Activated CD8-positive, alpha-beta memory T cell treated with anti-CD3 and anti-CD28 coated beads, Interleukin-2, amount 10 ng/mL, durations not matched to agents 7 days and 5 days (primary cell): Measurements from ENCODE around the gene CEBPZOS. TPM values are rescaled to one million over a fixed set of nuclear protein-coding genes. Genes with fewer than 3 reads are reported as not detected.
"Not testable (repeated sequence)": the region's sequence is repeated elsewhere in the genome, so short reads cannot be mapped to it uniquely, and the experiment has no call there.

ENCODE experiments used
- ATAC-seq: fragments of 150-1000 bp; cut with Tn5 transposase; one replicate; pipeline ENCODE4 v1.10.0; 2021; ENCODE audit warnings: moderate library complexity
- CTCF ChIA-PET: fragments of 350-600 bp; sonication (Branson Sonifier 250); formaldehyde crosslinking; loops from one replicate; lab custom pipeline; 2021; ENCODE audit warnings: antibody characterized with exemption; lab: Charles Lee
- DNase-seq: peaks from one replicate; pipeline ENCODE4 v3.0.0-alpha.2; 2020
- H3K27ac Mint-ChIP-seq: one replicate; pipeline ENCODE4 v1.8.0; 2021; ENCODE audit warnings: mild to moderate bottlenecking, mixed read lengths
- H3K27me3 Mint-ChIP-seq: one replicate; pipeline ENCODE4 v1.8.0; 2021; ENCODE audit warnings: mixed read lengths
- H3K36me3 Mint-ChIP-seq: one replicate; pipeline ENCODE4 v1.8.0; 2021; ENCODE audit warnings: mild to moderate bottlenecking, mixed read lengths
- H3K4me1 Mint-ChIP-seq: one replicate; pipeline ENCODE4 v1.8.0; 2021; ENCODE audit warnings: mixed read lengths
- H3K4me3 Mint-ChIP-seq: one replicate; pipeline ENCODE4 v1.8.0; 2021; ENCODE audit warnings: mild to moderate bottlenecking, moderate library complexity, mixed read lengths
- H3K9me3 Mint-ChIP-seq: one replicate; pipeline ENCODE4 v1.8.0; 2022; ENCODE audit warnings: low read depth, mixed read lengths
- total RNA-seq, 2 experiments: library from RNA; stranded (reverse); gene quantifications; one replicate each; pipeline ENCODE4 v1.2.3, GENCODE V29; 2021

CEBPZOS gene
- total RNA-seq, 2 experiments from 2014 or later, result 35.6 to 37.9 TPM

GRCh38 chr2:37173741-37174140 is 22.6 kb upstream of the CEBPZOS start:
- peaks cover 5% of the 10 kb centered on the region for H3K27me3 Mint-ChIP-seq
- H3K27ac Mint-ChIP-seq, result no peak overlapping the region
- H3K36me3 Mint-ChIP-seq, result no peaks in the 10 kb centered on the region
- CTCF ChIA-PET, result interaction anchor here (0.7 kb wide), 1 partner anchor 718 kb away, joined by 4 read pairs; no protein-coding TSS in a partner anchor
- no peak overlapping the region for H3K4me3 Mint-ChIP-seq
- H3K4me1 Mint-ChIP-seq, result no peaks in the 10 kb centered on the region
- ATAC-seq, result no peak
- no peak for DNase-seq
- no peaks in the 10 kb centered on the region for H3K9me3 Mint-ChIP-seq

GRCh38 chr2:37180006-37180639 is 16.2 kb upstream of the CEBPZOS start:
- no peak for DNase-seq
- H3K36me3 Mint-ChIP-seq, result no peaks in the 10 kb centered on the region
- ATAC-seq, result no peak
- peaks cover 42% of the 10 kb centered on the region for H3K27me3 Mint-ChIP-seq
- H3K27ac Mint-ChIP-seq, result no peak overlapping the region
- peaks cover 8% of the 10 kb centered on the region for H3K4me1 Mint-ChIP-seq
- CTCF ChIA-PET, result interaction anchor here (1.2 kb wide), 1 partner anchor 652 kb away, joined by 3 read pairs; no protein-coding TSS in a partner anchor
- no peak overlapping the region for H3K4me3 Mint-ChIP-seq
- H3K9me3 Mint-ChIP-seq, result no peaks in the 10 kb centered on the region

DNA sequence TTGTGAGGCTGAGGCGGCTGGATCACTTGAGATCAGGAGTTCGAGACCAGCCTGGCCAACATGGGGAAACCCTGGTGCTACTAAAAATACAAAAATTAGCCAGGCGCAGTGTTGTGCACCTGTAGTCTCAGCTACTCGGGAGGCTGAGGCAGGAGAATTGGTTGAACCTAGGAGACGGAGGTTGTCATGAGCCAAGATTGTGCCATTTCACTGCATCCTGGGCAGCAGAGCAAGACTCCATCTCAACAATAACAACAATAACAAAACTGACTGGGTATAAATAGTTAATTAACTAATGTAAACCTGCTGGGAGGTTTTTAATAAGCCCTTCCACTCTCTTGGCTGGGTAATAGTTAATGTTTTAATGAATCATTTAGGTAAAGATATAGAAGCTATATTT is 15.7 kb upstream of the CEBPZOS start:
- Mint-ChIP-seq H3K27ac (no peak overlapping the region), H3K27me3 (peaks cover 42% of the 10 kb centered on the region), H3K4me1 (peaks cover 8% of the 10 kb centered on the region), H3K36me3 (no peaks in the 10 kb centered on the region), H3K4me3 (no peak overlapping the region), H3K9me3 (no peaks in the 10 kb centered on the region)
- DNase-seq (no peak), ATAC-seq (no peak)
- CTCF ChIA-PET, result no interaction called here

- peaks cover 49% of the 10 kb centered on the region for H3K27me3 Mint-ChIP-seq
- peaks cover 8% of the 10 kb centered on the region for H3K4me1 Mint-ChIP-seq
- no peaks in the 10 kb centered on the region for H3K36me3 Mint-ChIP-seq
- CTCF ChIA-PET, result interaction anchor here (0.5 to 0.8 kb wide), 3 partner anchors 8 to 214 kb away, joined by 3 to 5 read pairs (median 5); no protein-coding TSS in a partner anchor
- DNase-seq (no peak), ATAC-seq (no peak)
- H3K4me3 Mint-ChIP-seq, result no peak overlapping the region
- no peak overlapping the region for H3K27ac Mint-ChIP-seq
- H3K9me3 Mint-ChIP-seq, result no peaks in the 10 kb centered on the region
Measured at GRCh38 chr2:37181726-37182684, 14.3 kb upstream of the CEBPZOS start.

DNA sequence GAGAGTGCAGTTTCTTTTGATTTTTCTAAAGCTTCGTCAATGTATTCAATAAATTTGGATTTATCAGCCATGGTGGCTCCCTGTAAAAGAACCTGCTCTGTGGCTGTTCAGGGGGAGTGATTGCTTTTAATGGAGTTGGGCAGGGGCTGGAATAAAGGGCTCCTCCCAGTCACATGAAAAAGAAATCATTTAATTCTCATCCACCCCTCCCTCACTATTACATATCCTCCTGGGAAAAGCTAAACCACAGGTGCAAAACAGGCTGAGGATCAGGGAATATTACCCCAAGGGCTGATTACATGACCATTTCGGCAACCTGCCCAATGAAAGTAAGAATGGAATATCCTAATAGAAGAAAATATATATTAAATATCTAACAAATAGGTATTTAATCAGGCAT is 7.7 kb upstream of the CEBPZOS start, which contains the start of gene SULT6B1:
SULT6B1 (minus strand) TSS at position 101 of the 400 bp plus-strand sequence; CDS start at position 71, 30 bp downstream.
- H3K27me3 Mint-ChIP-seq, result peaks cover 22% of the 10 kb centered on the region
- CTCF ChIA-PET, result interaction anchor here (1.2 to 1.8 kb wide), 2 partner anchors 10 to 20 kb away, joined by 4 to 6 read pairs; no protein-coding TSS in a partner anchor

DNA sequence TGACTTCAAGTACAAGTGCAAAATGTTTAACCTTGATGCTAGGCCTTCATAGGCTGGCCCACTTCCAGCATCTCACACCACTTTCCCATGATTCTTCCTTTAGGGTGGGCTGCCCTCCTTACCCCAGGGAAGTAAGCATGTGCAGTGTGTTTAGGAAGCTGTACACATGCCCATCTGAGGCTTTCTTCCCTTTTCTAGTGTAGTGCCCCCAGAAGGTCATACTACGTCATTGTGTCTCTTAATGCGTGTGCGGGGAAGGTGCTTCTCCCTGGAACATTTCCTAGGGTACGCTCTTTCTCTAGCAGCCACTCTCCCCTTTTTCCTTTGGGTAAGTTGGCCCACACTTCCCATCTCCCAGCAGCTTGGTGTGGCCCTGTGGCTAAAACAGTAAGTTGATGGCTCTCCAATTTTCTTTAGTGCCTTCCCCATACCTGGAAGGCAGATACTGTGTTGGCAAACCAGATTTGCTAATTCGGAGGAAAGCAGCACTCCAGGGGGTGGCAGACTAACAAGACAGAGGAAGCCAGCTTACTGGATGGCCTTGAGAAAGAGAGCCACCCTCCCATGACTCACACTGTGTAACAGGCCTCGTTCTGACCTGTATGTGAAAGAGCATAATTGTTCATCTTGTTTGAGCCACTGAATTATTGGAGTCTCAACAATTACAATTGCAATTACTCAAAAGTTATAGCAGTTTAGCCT is 6.7 kb upstream of the CEBPZOS start:
- ATAC-seq (peak; percentile 42), DNase-seq (no peak)
- Mint-ChIP-seq H3K27me3 (peaks cover 20% of the 10 kb centered on the region), H3K4me3 (no peak overlapping the region), H3K4me1 (peaks cover 10% of the 10 kb centered on the region), H3K9me3 (no peaks in the 10 kb centered on the region), H3K27ac (no peak overlapping the region), H3K36me3 (no peaks in the 10 kb centered on the region)
- CTCF ChIA-PET, result interaction anchor here (0.6 to 1.8 kb wide), 4 partner anchors 7 to 21 kb away, joined by 3 to 6 read pairs (median 4); no protein-coding TSS in a partner anchor

More for the DNA sequence above, 7.7 kb upstream of the CEBPZOS start, which contains the start of gene SULT6B1:
- Mint-ChIP-seq H3K27ac (no peak within 1 kb of the TSS), H3K4me1 (peaks cover 10% of the 10 kb centered on the region), H3K9me3 (no peaks in the 10 kb centered on the region), H3K36me3 (no peaks in the 10 kb centered on the region), H3K4me3 (no peak within 1 kb of the TSS)
- DNase-seq (no peak), ATAC-seq (no peak)

GRCh38 chr2:37190290-37190689 is 6.0 kb upstream of the CEBPZOS start:
- ATAC-seq, result no peak
- no peaks in the 10 kb centered on the region for H3K9me3 Mint-ChIP-seq
- CTCF ChIA-PET, result interaction anchor here (0.6 to 1.8 kb wide), 3 partner anchors 8 to 12 kb away, joined by 3 to 6 read pairs (median 5); no protein-coding TSS in a partner anchor

DNA sequence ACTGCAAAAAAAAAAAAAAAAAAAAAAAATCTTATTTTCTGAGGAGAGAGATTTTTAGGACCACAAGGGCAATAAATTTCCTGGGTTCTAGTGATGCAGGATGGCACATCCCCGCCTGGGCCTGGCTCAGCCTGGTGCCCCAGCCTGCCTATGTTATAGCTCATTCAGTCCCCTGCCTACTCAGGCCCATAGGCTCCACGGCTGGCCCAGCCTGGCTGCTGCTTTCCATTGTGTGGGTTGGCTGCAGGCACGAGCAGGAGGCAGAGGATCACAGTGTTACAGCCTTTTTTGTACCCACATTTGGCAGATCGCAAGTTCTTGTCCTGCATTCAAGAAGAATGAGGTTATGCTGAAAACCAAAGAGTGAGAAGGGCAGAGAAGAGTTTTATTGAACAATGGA is 5.0 kb upstream of the CEBPZOS start:
- Mint-ChIP-seq H3K36me3 (peaks cover 2% of the 10 kb centered on the region), H3K27me3 (peaks cover 12% of the 10 kb centered on the region), H3K9me3 (no peaks in the 10 kb centered on the region), H3K4me1 (peaks cover 14% of the 10 kb centered on the region), H3K27ac (no peak overlapping the region), H3K4me3 (no peak overlapping the region)
- DNase-seq (no peak), ATAC-seq (no peak)
- CTCF ChIA-PET, result interaction anchor here (0.7 kb wide), 1 partner anchor 825 kb away, joined by 3 read pairs; no protein-coding TSS in a partner anchor

More at GRCh38 chr2:37190290-37190689, 6.0 kb upstream of the CEBPZOS start:
- Mint-ChIP-seq H3K27me3 (peaks cover 17% of the 10 kb centered on the region), H3K36me3 (no peaks in the 10 kb centered on the region), H3K27ac (no peak overlapping the region), H3K4me1 (peaks cover 11% of the 10 kb centered on the region), H3K4me3 (no peak overlapping the region)
- no peak for DNase-seq

- Mint-ChIP-seq H3K36me3 (peaks cover 4% of the 10 kb centered on the region), H3K4me3 (no peak overlapping the region), H3K27ac (no peak overlapping the region), H3K9me3 (no peaks in the 10 kb centered on the region), H3K27me3 (peaks cover 8% of the 10 kb centered on the region), H3K4me1 (peaks cover 15% of the 10 kb centered on the region)
- CTCF ChIA-PET, result interaction anchor here (0.7 kb wide), 1 partner anchor 25 kb away, joined by 3 read pairs; no protein-coding TSS in a partner anchor
- DNase-seq, result no peak
- no peak for ATAC-seq
Measured at GRCh38 chr2:37191747-37192146, 4.5 kb upstream of the CEBPZOS start.

- CTCF ChIA-PET, result interaction anchor here (0.7 kb wide), 1 partner anchor 25 kb away, joined by 3 read pairs; no protein-coding TSS in a partner anchor
- no peak overlapping the region for H3K27ac Mint-ChIP-seq
- no peak for DNase-seq
Measured at GRCh38 chr2:37192551-37192950, 3.7 kb upstream of the CEBPZOS start.

DNA sequence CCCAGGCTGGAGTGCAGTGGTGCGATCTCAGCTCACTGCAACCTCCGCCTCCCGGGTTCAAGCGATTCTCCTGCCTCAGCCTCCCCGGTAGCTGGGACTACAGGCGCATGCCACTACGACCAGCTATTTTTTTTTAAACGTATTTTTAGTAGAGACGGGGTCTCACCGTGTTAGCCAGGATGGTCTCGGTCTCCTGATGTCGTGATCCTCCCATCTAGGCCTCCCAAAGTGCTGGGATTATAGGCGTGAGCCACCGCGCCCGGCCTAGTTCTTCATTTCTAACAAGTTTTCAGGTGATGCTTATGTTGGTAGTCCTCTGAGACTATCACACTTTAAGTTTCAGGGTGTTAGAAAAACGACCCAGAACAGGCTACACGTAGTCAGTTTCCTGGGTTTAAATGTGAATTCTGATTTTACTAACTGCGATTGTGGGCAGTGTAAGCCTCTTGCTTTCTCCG is 405 bp upstream of the CEBPZOS start:
- CTCF ChIA-PET, result interaction anchor here (1.3 kb wide), 1 partner anchor 39 kb away, joined by 4 read pairs; the partner anchor contains the start of gene EIF2AK2
- ATAC-seq, H3K9me3 Mint-ChIP-seq, H3K27me3 Mint-ChIP-seq, DNase-seq: not testable (repeated sequence)
- Mint-ChIP-seq H3K27ac (peak overlapping the region; percentile 99), H3K4me3 (peak overlapping the region; percentile 97), H3K4me1 (peaks cover 30% of the 10 kb centered on the region), H3K36me3 (peaks cover 13% of the 10 kb centered on the region)

More at GRCh38 chr2:37192551-37192950, 3.7 kb upstream of the CEBPZOS start:
- H3K9me3 Mint-ChIP-seq, result no peaks in the 10 kb centered on the region
- H3K36me3 Mint-ChIP-seq, result peaks cover 4% of the 10 kb centered on the region
- ATAC-seq, result no peak
- H3K27me3 Mint-ChIP-seq, result peaks cover 4% of the 10 kb centered on the region
- H3K4me1 Mint-ChIP-seq, result peaks cover 21% of the 10 kb centered on the region
- no peak overlapping the region for H3K4me3 Mint-ChIP-seq

GRCh38 chr2:37198681-37199065 is 2.4 kb downstream of the CEBPZOS start:
- H3K36me3 Mint-ChIP-seq, result peaks cover 30% of the 10 kb centered on the region
- no peak overlapping the region for H3K4me3 Mint-ChIP-seq
- CTCF ChIA-PET, result interaction anchor here (0.5 to 1.5 kb wide), 5 partner anchors 12 to 72 kb away, joined by 3 to 4 read pairs (median 3); no protein-coding TSS in a partner anchor
- H3K4me1 Mint-ChIP-seq, result peaks cover 45% of the 10 kb centered on the region
- H3K27me3 Mint-ChIP-seq, result no peaks in the 10 kb centered on the region
- DNase-seq (no peak), ATAC-seq (no peak)
- no peaks in the 10 kb centered on the region for H3K9me3 Mint-ChIP-seq
- H3K27ac Mint-ChIP-seq, result no peak overlapping the region
